GM18507 (cell line): ENCODE data around the gene UVRAG.
"Not testable (repeated sequence)": the region's sequence is repeated elsewhere in the genome, so short reads cannot be mapped to it uniquely, and the experiment has no call there.

Source experiments
- DNase-seq: peaks from one replicate; pipeline ENCODE4 v3.0.0; 2011; ENCODE audit warnings: low read depth; ENCODE audit not compliant: insufficient read length; ENCODE audit errors: extremely low spot score
- FAIRE-seq: peaks from 2 replicates; lab custom pipeline; 2011; peaks lifted over from hg19 to GRCh38; lab: Jason Lieb, UNC

The UVRAG gene

DNA sequence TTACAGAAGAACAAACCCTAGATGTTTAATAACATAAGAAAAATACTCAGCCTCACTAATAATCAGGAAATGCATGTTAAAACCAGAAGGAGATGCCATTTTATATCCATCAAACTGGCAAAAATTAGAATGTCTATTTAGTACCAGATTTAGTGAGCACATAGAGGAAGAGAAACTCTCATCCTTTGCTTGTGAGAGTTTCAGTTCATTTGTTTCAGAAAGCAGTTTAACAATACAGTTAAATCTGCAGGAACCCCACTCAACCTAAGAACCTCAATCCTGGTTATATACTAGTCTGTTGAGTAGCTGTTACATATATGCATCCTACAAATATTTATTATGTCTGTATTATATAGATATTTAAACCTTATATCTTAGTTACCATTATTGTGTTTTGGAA, 218.7 kb downstream of the UVRAG start:
- DNase-seq = no peak

DNA sequence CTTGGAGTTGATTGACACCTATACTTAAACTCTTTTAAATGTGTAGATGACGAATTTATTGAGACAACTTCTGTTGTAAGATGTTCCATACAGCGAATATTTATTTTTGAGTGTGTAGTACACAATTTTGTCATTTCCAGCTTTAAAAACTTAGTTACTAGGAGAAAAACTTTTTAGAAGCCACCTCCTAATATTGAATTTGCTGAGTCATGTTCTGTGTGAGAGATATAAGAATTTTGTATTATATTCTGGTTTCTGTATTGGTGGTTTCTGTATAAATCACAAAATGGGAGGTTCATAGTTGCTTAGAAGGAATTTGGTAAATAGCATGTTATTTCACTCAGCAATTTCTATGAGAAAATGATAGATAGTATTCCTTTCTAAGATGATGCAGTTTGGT, 220.0 kb downstream of the UVRAG start:
- DNase-seq (no peak), FAIRE-seq (no peak)

More for the DNA sequence above, 218.7 kb downstream of the UVRAG start:
- FAIRE-seq = peak; percentile 51

DNA sequence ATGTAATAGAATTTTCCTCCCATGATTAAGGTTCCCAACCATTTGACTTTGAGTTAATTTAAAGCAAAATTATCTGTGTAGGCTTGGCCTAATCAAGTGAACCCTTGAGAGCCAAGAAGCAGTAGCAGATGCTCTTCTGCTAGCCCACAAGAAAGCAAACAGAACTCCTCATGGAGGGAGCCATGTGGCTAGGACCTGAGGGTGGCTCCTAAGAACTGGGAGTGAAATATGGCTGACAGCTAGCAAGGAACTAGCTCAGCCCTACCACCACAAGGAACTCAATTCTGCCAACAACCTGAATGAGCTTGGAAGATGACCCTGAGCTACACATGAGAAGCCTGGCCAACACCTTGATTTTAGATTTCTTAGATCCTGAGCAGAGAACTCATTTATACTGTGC, 223.6 kb downstream of the UVRAG start:
- DNase-seq (no peak), FAIRE-seq (no peak)

DNA sequence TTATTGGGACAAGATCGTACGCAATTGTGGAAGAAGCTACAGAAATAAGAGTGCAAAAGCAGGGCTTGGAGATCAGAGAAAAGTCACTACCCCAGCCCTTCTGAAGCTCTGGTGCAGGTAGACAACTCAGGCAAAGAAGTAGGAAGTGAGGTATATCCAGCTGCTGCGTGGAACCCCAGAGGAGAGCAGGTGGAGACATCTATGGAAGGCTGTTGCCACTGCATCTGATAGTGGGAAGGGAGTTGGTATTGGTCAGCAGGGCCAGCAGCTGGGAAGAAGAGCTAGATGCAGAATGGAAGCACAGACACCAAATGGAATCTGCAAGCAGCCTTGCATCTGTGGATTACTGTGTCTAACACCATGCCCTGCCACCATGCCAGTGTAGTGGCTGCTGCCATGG, 226.2 kb downstream of the UVRAG start:
- no peak for DNase-seq

GRCh38 chr11:76044750-76045320, 229.8 kb downstream of the UVRAG start:
- no peak for DNase-seq
- FAIRE-seq = no peak

More for the DNA sequence above, 226.2 kb downstream of the UVRAG start:
- no peak for FAIRE-seq

DNA sequence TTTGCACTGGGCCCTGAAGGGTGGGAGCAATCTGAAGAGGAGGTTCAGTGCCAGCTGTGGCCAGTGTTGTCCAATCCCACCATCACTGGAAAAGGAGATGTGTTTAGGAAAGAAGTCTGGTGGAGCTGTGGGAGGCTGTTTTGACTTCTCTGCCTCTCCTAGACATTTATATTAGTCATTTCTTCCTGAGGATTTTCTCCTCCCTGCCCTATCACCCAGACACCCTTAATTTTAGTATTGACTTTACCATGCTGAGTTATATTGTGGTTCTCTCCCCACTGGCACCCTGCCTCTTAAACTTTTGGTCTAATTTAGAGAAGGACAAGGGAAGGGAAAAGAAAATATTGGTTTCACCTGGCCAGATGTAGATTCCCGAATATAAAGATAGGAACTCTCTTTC, 232.2 kb downstream of the UVRAG start:
- DNase-seq (no peak), FAIRE-seq (no peak)

- DNase-seq (no peak), FAIRE-seq (no peak)
Observed at GRCh38 chr11:76047766-76048165, 232.8 kb downstream of the UVRAG start.

- FAIRE-seq (no peak), DNase-seq (no peak)
Observed at GRCh38 chr11:76048763-76049162, 233.8 kb downstream of the UVRAG start.

GRCh38 chr11:76049511-76049910, 234.5 kb downstream of the UVRAG start:
- DNase-seq (no peak), FAIRE-seq (no peak)

DNA sequence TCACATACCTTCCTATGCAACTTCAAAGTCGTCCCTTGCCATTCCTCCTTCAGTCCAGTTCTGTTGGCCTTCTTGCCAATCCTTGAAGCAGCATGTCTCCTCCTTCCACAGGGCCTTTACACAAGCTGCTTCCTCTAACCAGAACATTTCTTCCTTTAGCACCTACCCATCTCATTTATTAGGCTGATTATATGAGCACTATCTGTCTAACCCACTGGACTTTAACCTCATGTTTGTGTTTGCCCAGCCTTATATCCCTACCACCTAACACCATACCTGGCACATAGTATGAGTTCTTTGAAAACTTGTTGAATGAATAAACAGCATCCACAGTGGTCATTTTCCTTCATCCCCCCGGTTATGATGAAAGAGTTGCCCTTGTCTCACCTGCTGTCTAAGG, 236.9 kb downstream of the UVRAG start:
- no peak for DNase-seq
- no peak for FAIRE-seq

DNA sequence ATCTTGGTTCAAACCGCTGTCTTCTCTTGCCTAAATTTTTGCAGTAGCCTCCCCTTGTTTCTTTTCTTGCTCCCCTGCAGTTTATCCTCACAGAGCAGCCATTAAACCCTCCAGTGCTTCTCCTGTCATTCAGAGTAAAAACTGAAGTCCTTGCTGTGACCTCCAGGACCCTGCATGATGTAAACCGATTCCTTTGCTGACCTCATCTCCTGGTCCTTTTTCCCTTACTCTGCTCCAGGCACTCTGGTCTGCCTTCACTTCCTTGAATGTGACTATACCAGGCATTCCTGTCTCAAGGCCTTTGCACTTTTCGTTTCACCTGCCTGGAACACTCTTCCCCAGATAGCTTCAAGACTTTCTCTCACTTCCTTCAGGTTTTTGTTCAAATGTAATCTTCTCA, 239.3 kb downstream of the UVRAG start:
- DNase-seq (no peak), FAIRE-seq (no peak)

DNA sequence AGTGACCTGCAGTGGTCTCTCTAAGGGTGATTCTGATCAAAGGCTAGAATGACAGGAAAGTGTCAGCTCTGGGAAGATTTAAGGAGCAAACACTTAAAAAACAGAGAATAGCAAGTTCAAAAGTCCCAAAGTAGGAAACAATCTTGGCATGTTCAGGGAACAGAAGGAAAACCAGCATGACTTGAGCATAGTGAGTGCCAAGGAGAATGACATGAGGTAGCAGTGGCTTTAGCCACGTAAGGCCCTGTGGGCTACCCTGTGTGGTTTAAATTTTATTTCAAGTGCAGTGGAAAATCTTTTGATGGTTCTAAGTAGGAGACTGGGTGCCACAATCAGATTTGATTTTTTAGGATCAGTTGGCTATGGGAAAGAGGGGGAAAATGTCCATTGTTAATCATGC, 241.9 kb downstream of the UVRAG start:
- FAIRE-seq = no peak

DNA sequence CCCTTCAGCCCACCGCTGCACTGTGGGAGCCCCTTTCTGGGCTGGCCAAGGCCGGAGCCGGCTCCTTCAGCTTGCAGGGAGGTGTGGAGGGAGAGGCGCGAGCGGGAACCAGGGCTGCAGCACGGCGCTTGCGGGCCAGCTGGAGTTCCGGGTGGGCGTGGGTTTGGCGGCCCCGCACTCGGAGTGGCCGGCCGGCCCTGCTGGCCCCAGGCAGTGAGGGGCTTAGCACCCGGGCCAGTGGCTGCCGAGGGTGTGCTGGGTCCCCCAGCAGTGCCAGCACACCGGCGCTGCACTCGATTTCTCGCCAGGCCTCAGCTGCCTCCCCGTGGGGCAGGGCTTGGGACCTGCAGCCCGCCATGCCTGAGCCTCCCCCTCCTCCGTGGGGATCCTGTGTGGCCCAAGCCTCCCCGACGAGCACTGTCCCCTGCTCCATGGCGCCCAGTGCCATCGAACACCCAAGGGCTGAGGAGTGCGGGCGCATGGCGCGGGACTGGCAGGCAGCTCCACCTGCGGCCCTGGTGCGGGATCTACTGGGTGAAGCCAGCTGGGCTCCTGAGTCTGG, 245.5 kb downstream of the UVRAG start:
- FAIRE-seq, DNase-seq: not testable (repeated sequence)

More for the DNA sequence above, 241.9 kb downstream of the UVRAG start:
- no peak for DNase-seq

- DNase-seq (peak; percentile 26), FAIRE-seq (peak; percentile 83)
Observed at GRCh38 chr11:76062733-76063132, 247.7 kb downstream of the UVRAG start.

DNA sequence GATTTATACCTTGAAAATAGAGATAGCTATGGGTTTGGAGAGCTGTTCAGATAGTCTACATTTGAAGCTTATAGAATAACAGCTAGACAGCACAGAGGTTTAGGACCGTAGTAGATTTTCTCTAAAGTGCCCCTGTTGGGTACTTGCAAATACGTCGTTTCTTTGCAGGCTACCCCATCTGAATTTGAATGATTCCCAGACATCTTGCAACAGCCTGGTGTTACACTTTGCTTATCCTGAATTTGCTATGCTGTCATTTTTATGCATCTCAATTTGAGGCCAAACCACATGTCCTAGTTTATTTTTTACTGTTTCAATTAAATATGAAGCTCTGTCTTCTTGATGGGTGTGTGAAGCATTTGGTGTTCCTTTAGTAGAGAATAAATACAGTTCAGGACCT, 249.2 kb downstream of the UVRAG start:
- DNase-seq = no peak
- FAIRE-seq = no peak

DNA sequence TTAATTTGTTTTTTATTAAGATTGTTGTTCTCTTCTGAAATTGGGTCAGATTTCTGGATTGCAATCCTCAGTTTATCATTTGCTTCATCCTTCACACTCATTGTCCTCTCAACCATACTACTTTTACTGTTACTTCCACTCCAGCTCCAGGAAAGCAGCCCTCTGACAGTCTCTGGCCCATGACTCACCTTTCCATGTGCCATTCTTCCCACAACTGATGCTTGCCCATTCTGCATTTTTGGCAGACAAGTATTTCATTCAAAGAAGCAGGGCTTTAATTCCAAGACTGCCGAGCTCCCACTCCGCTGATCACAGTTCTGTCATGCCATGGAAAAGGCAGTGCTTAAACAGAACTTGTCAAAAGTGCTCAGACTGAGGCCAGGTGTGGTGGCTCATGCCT, 252.1 kb downstream of the UVRAG start:
- DNase-seq (no peak), FAIRE-seq (no peak)

DNA sequence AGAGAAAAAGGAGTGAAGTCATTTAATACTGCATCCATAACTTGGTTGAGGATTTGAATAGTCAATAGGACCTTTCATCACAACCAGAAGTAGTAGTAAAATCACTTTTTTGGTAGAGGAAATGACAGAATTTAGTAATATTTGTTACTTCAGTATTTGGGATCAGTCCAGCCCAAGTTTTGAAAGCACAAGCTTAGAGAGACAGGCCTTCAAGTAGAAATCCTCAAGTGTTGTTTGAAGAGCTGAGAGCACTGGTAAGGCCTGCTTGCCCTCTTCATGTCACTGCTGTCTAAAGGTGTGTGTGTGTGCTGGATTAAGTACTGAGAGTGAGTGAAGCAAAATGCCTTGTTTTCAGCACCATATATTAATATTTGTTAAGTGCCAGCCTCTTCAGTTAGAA, 254.0 kb downstream of the UVRAG start:
- DNase-seq (no peak), FAIRE-seq (no peak)

GRCh38 chr11:76071090-76071489, 256.1 kb downstream of the UVRAG start:
- FAIRE-seq (no peak), DNase-seq (no peak)

DNA sequence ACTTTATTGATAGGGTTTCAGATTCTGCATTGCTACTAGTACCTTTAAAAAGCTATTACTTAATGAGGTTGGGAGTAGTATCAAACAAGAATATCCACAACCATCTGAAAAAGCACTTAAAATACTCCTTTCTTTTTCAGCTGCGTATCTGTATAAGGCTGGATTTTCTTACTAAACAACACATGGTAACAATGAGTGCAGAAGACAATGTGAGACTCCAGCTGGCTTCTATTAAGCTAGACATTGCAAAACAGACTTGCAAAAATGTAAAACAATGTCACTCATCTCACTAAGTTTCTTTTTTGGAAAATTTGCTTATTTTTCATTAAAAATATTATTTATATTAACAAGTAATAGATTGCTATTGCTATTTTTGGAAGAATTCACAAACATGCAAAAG, 258.7 kb downstream of the UVRAG start:
- no peak for FAIRE-seq
- no peak for DNase-seq

DNA sequence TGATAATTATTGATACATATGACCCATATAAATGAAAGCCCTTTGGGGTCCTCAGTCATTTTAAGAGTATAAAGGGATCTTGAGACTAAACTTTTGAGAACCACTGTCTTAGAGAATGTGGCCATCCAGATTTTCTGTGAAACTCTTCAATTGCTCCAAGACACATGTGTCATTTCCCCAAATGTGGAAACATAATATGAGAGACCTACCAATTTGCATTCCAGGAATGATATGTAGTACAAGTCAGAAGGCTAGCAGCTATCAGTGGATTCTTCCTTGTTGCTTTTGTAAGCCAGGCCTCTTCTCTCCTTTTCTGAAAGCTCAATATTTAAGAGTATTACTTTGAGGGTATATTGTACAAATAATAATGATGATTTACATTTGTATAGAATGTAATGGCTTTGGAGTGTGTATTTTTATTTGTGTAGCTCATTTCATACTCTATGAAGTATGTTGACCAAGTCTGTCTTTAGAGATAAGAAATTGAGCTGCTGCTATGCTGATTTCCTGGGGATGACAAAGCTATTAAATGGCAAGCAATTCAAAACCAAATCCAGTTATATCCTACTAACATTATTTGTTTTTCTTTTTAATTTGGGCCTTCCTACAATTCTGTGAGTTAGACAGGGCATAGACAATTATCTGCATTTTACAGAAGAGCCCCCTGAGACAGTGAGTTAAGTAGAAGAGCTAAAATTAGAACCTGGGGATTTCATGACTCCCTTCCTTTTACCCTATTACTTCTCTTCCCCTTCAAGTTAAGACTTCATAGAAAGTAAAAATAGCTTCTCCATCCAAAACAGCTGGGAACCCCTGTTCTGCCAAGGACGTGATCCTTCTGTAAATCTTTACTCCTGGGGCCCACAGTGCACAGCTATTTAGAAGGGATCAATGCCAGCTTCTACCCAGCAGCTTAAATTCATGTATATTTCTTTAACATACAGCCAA, 259.4 kb downstream of the UVRAG start:
- FAIRE-seq = no peak
- DNase-seq = no peak

GRCh38 chr11:76075716-76076115, 260.7 kb downstream of the UVRAG start:
- FAIRE-seq (no peak), DNase-seq (no peak)
